ENCODE results near the gene SEMA6B. TPM values are rescaled to one million over a fixed set of nuclear protein-coding genes. Genes with fewer than 3 reads are reported as not detected.

SEMA6B gene
- total and polyA plus RNA-seq, 2 donors (not counting 1 experiment from before 2014, with no cell fraction given) = 0.42 TPM; not detected in 1

GRCh38 chr19:4580961-4581665 is 21.6 kb upstream of the SEMA6B start:
- Histone ChIP-seq H3K9ac (ENCODE audit: low read length) (no peak overlapping the region), H3K4me1 (ENCODE audit: control insufficient read depth in 2 of 2, insufficient read depth in 2 of 2, low read length in 2 of 2) (peaks cover 15 to 18% of the 10 kb centered on the region in 2 donors), H2AFZ (ENCODE audit: insufficient read depth, low read depth, low read length, poor library complexity, severe bottlenecking) (no peak overlapping the region), H3K4me2 (replicated peaks; ENCODE audit: low read depth, low read length, poor library complexity, severe bottlenecking) (peak overlapping the region; percentile 25), H3K27ac (ENCODE audit: low read length in 2 of 2) (no peak overlapping the region), H3K27me3 (replicated peaks in 1 of 4; ENCODE audit: control extremely low read depth in 1 of 4, control insufficient read depth in 3 of 4, insufficient read depth in 4 of 4, low read length in 3 of 4) (peaks cover 0 to 80% (median 44%) of the 10 kb centered on the region in 4 experiments), H3K36me3 (replicated peaks in 1 of 2; ENCODE audit: control extremely low read depth in 1 of 2, control insufficient read depth in 1 of 2, extremely low read depth in 1 of 2, insufficient read depth in 2 of 2, low read length in 1 of 2) (no peaks in the 10 kb centered on the region), H3K4me3 (ENCODE audit: control extremely low read depth in 1 of 5, extremely low read depth in 1 of 5, insufficient read depth in 1 of 5, low read depth in 2 of 5, low read length in 4 of 5) (no peak overlapping the region), H4K20me1 (ENCODE audit: control insufficient read depth, insufficient read depth, low read length, poor library complexity, severe bottlenecking) (no peaks in the 10 kb centered on the region), H3K9me3 (ENCODE audit: control extremely low read depth in 1 of 3, control insufficient read depth in 2 of 3, insufficient read depth in 1 of 3, low read length in 2 of 3) (peaks cover 0 to 21% (median 0%) of the 10 kb centered on the region in 3 donors), H3K79me2 (ENCODE audit: control insufficient read depth, insufficient read depth, low read length) (no peaks in the 10 kb centered on the region)
- ChIA-PET CTCF (no interaction called here), POLR2A (no interaction called here)
- intact Hi-C loops (cut with micrococcal nuclease) = no loop called here
- peaks cover 14% of the 10 kb centered on the region for H3K4me1 Mint-ChIP-seq
- H3K27me3 Mint-ChIP-seq = peaks cover 46% of the 10 kb centered on the region
- no peak overlapping the region for H3K4me3 Mint-ChIP-seq
- ATAC-seq (ENCODE audit: low read depth) (no peak), DNase-seq (no peak)
- H3K27ac Mint-ChIP-seq = no peak overlapping the region
- WGBS (ENCODE audit: insufficient coverage) = 1% methylated on average over 57 of the region's 62 CpGs
- H3K9me3 Mint-ChIP-seq (ENCODE audit: insufficient read depth) = no peaks in the 10 kb centered on the region
- no peak for TF ChIP-seq CTCF (IDR thresholded peaks at IDR 0.05)
- TF ChIP-seq EZH2 (IDR thresholded peaks at IDR 0.05; ENCODE audit: borderline replicate concordance, insufficient read depth, low read depth, low read length, poor library complexity, severe bottlenecking) = peak; percentile 26

Measured in B cell (primary cell).